Measurements from ENCODE around the gene XCR1.

XCR1 gene

GRCh38 chr3:46020766-46021510, 6.3 kb downstream of the XCR1 start:
- no peak overlapping the region for H3K4me3 ChIP-seq (ENCODE audit: control insufficient read depth, low read depth, low read length)
- no peak for DNase-seq (ENCODE audit: low read depth)
- no peak for TF ChIP-seq CTCF (IDR thresholded peaks at IDR 0.05; ENCODE audit: control insufficient read depth, insufficient read depth, low read depth, low read length, missing control alignments)

- H3K4me3 ChIP-seq (ENCODE audit: control insufficient read depth, low read depth, low read length) = no peak overlapping the region
- DNase-seq (ENCODE audit: low read depth) = no peak
- no peak for TF ChIP-seq CTCF (IDR thresholded peaks at IDR 0.05; ENCODE audit: control insufficient read depth, insufficient read depth, low read depth, low read length, missing control alignments)
These were observed 7.6 kb downstream of the XCR1 start for GRCh38 chr3:46019707-46020106.

- H3K4me3 ChIP-seq (ENCODE audit: control insufficient read depth, low read depth, low read length) = no peak overlapping the region
- DNase-seq (ENCODE audit: low read depth) = no peak
- no peak for TF ChIP-seq CTCF (IDR thresholded peaks at IDR 0.05; ENCODE audit: control insufficient read depth, insufficient read depth, low read depth, low read length, missing control alignments)
These were observed 9.6 kb downstream of the XCR1 start for GRCh38 chr3:46017720-46018119.

DNA sequence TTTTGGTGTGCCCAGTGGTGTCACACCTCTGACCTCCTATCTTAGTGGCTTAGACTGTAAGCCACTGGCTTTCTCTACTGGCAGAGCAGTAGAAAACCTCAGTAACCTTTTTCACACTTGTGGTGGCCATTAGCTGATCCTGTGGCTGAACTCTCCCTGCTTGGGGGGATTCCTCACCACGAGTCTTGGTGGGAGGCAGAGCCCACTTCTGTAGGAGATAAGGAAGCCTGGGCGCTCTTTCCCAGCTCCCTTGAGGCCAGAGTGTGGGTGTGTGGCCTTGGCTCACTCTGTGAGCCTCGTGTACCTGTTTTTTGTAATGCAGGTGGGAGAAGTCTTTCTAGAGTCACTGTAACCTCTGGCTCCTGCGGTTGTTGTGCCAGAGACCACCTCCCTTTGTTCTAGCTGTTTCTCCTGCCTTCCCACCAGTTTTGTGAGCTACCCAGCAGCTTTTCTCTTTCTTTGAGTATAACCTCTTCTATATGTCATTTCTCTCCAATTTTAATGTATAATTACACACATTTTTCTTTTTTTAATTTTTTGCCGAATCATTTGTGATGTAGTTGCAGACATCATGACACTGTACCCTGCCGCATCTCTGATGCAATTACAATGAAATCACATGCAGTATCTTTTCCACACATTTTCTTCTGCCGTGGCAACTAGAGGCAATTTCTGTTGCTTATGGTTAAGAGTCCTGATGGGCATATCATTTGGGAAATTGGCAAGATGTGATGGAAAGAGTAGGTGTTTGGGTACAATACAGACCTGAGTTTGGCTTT, 13.8 kb downstream of the XCR1 start:
- no peak overlapping the region for H3K4me3 ChIP-seq (ENCODE audit: control insufficient read depth, low read depth, low read length)
- no peak for DNase-seq (ENCODE audit: low read depth)
- no peak for TF ChIP-seq CTCF (IDR thresholded peaks at IDR 0.05; ENCODE audit: control insufficient read depth, insufficient read depth, low read depth, low read length, missing control alignments)

DNA sequence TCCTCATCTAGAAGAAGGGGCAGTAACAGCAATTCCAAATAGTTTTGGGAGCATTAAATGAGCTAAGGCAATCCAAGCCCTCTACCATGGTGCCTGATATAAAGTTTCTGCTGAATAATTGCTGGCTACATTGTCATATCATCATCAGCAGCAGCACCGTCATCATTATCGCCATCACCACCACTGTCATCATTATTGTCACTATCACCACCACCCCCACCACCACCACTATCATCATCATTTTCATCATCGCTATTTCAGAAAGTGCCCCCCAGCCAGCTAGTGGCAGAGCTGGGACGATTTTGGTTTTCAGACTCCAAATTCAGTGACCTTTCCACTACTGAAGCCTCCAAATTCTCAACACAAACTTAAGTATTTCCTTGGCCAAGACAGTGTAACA, 15.0 kb downstream of the XCR1 start:
- no peak for TF ChIP-seq CTCF (IDR thresholded peaks at IDR 0.05; ENCODE audit: control insufficient read depth, insufficient read depth, low read depth, low read length, missing control alignments)
- H3K4me3 ChIP-seq (ENCODE audit: control insufficient read depth, low read depth, low read length) = no peak overlapping the region
- no peak for DNase-seq (ENCODE audit: low read depth)

- H3K4me3 ChIP-seq (ENCODE audit: control insufficient read depth, low read depth, low read length) = no peak overlapping the region
- DNase-seq (ENCODE audit: low read depth) = no peak
- no peak for TF ChIP-seq CTCF (IDR thresholded peaks at IDR 0.05; ENCODE audit: control insufficient read depth, insufficient read depth, low read depth, low read length, missing control alignments)
These were observed 16.7 kb downstream of the XCR1 start for GRCh38 chr3:46010519-46011113.

Data from AG09309 (cell line).